ENCODE data around the gene GPANK1. TPM values are rescaled to one million over a fixed set of nuclear protein-coding genes. Genes with fewer than 3 reads are reported as not detected.

Gene GPANK1
- total and polyA plus RNA-seq, 4 donors, result 10.9 to 22.8 (median 16.2) TPM

GRCh38 chr6:31707701-31708100 is 42.9 kb upstream of the GPANK1 start:
- H3K9me3 ChIP-seq (ENCODE audit: control insufficient read depth, low read length), result no peaks in the 10 kb centered on the region
- ATAC-seq (ENCODE audit: low FRiP score) (no peak), DNase-seq (no peak)
- no peaks in the 10 kb centered on the region for H3K36me3 ChIP-seq (ENCODE audit: control insufficient read depth in 1 of 2, insufficient read depth in 2 of 2, low read length in 1 of 2)
- H3K4me1 ChIP-seq (ENCODE audit: control insufficient read depth in 1 of 2, insufficient read depth in 2 of 2, low read length in 2 of 2), result no peaks in the 10 kb centered on the region
- 91% methylated on average over 10 of the region's 10 CpGs for WGBS, 2 donors
- H3K27ac ChIP-seq (ENCODE audit: low read depth in 1 of 2, low read length in 2 of 2), result no peak overlapping the region
- no peaks in the 10 kb centered on the region for H3K27me3 ChIP-seq (ENCODE audit: control insufficient read depth in 1 of 2, insufficient read depth in 2 of 2, low read length in 1 of 2)
- no peak overlapping the region for H3K4me3 ChIP-seq (ENCODE audit: low read length in 2 of 2)
- intact Hi-C loops (cut with DNase I), result no loop called here

DNA sequence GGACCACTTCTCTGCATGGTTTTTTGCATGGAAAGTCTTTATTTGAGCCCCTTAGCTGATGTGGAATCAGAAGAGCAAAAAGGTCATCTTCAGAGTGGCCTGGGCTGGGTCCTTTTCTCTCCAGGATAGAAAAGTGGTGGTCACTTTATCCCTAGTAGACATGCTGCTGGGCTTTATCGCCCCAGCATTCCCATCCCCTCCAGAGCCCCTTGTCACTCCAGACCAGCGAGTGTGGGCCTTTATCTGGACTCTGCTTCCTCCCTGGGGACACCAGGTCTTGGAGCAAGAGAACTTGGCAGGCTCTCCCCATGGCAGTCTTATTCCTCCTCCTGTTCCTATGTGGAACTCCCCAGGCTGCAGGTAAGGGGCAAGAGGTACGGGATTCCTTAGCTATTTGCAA is 41.8 kb upstream of the GPANK1 start, which contains the start of gene LY6G6F:
Gene LY6G6F (plus strand): TSS at position 268 of the 400 bp plus-strand sequence. CDS start 41 bp downstream, at position 309.
- Histone ChIP-seq H3K4me1 (ENCODE audit: control insufficient read depth in 1 of 2, insufficient read depth in 2 of 2, low read length in 2 of 2) (no peaks in the 10 kb centered on the region), H3K27ac (ENCODE audit: low read depth in 1 of 2, low read length in 2 of 2) (no peak within 1 kb of the TSS), H3K27me3 (ENCODE audit: control insufficient read depth in 1 of 2, insufficient read depth in 2 of 2, low read length in 1 of 2) (no peaks in the 10 kb centered on the region), H3K9me3 (ENCODE audit: control insufficient read depth, low read length) (no peaks in the 10 kb centered on the region), H3K36me3 (ENCODE audit: control insufficient read depth in 1 of 2, insufficient read depth in 2 of 2, low read length in 1 of 2) (no peaks in the 10 kb centered on the region), H3K4me3 (ENCODE audit: low read length in 2 of 2) (no peak within 1 kb of the TSS)
- 13 to 20% methylated on average over 3 of the region's 3 CpGs for whole genome bisulfite sequencing, 2 donors
- ATAC-seq (ENCODE audit: low FRiP score), result no peak
- intact Hi-C loops (cut with DNase I), result no loop called here
- DNase-seq, result no peak

- no peak for DNase-seq
- Histone ChIP-seq H3K9me3 (ENCODE audit: control insufficient read depth, low read length) (no peaks in the 10 kb centered on the region), H3K4me3 (ENCODE audit: low read length in 2 of 2) (no peak overlapping the region), H3K36me3 (ENCODE audit: control insufficient read depth in 1 of 2, insufficient read depth in 2 of 2, low read length in 1 of 2) (no peaks in the 10 kb centered on the region), H3K4me1 (ENCODE audit: control insufficient read depth in 1 of 2, insufficient read depth in 2 of 2, low read length in 2 of 2) (no peaks in the 10 kb centered on the region), H3K27me3 (ENCODE audit: control insufficient read depth in 1 of 2, insufficient read depth in 2 of 2, low read length in 1 of 2) (no peaks in the 10 kb centered on the region), H3K27ac (ENCODE audit: low read depth in 1 of 2, low read length in 2 of 2) (no peak overlapping the region)
- ATAC-seq (ENCODE audit: low FRiP score), result no peak
- intact Hi-C loops (cut with DNase I), result no loop called here
- 92 to 94% methylated on average over 5 to 6 of the region's 6 CpGs for WGBS, 2 donors
These were observed 41.1 kb upstream of the GPANK1 start for GRCh38 chr6:31705931-31706330.

DNA sequence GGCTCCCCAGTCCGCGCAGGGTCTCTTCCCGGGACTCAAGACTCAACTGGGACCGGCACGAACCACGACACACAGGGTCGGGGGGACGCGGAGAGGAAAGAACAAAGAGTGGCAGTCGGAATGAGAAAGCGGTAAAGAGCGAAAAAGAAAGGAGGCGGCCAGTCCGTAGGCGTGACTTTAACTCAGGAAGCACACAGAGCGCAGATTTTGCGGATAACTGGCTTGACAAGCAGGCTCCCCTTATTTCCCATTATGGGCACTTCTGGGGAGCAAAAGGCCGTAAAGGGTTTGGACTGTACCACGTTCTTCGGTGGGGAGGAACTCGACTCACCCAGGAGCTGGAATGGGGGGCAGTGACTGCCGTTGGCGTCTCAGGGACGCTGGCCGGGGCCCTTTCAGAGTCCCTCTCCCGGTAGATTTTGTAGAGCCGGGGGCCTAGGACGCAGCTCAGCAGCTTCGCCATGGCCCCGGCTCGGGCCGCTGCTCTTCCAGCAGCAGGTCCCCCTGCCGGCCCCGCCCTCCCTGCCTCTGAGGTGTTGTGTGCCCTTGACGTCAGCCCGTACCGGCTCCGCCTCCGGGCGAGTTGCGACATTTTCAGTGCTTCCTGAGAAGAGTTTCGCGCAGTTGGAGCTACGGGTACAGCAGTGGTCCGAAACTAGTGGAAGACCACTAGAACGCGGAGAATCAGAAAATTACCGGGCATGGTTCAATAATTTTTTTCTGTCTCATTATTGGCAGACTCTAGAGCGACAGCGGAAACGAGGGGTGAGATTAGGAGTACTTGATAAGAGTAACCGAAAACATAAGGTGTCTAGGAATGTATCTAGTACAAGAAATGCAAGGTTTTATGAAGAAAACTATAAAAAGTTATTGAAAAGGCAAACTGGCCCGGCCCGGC is 38.3 kb upstream of the GPANK1 start, which contains the start of gene ABHD16A:
Gene ABHD16A (minus strand): TSS at position 506 of the 898 bp plus-strand sequence. CDS start 43 bp downstream, at position 463.
- Histone ChIP-seq H3K4me1 (ENCODE audit: control insufficient read depth in 1 of 2, insufficient read depth in 2 of 2, low read length in 2 of 2) (no peaks in the 10 kb centered on the region), H3K36me3 (ENCODE audit: control insufficient read depth in 1 of 2, insufficient read depth in 2 of 2, low read length in 1 of 2) (no peaks in the 10 kb centered on the region), H3K9me3 (ENCODE audit: control insufficient read depth, low read length) (no peaks in the 10 kb centered on the region), H3K27me3 (ENCODE audit: control insufficient read depth in 1 of 2, insufficient read depth in 2 of 2, low read length in 1 of 2) (no peaks in the 10 kb centered on the region), H3K4me3 (ENCODE audit: low read length in 2 of 2) (peak within 1 kb of the TSS; percentile 75 to 95), H3K27ac (ENCODE audit: low read depth in 1 of 2, low read length in 2 of 2) (peak within 1 kb of the TSS; percentile 95 to 96)
- 1% methylated on average over 54 of the region's 54 CpGs for WGBS, 2 donors
- ATAC-seq (ENCODE audit: low FRiP score) (peak; percentile 98), DNase-seq (peak; percentile 99 to 100)
- intact Hi-C loops (cut with DNase I), result no loop called here

DNA sequence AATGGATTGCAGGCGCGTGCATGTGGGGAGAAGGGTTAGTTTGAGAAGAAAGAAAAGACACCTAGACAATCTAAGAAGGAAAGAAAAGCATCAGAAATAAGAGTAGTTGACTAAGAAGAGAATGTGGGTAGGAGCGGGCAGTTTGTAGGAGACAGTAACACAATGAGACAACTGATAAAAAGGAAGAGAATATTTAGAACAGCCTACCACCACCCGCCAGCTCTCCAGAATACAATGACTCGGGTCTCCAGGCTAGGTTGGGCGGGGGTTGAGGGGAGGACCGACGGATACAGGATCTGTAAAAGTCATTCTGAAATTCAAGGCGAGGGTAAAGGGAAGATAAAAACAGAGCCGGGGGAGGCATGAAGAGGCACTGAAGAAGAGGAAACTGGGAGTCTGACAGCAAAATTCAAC is 37.6 kb upstream of the GPANK1 start:
- 0 to 1% methylated on average over 10 of the region's 10 CpGs for WGBS, 2 donors
- intact Hi-C loops (cut with DNase I), result no loop called here
- no peaks in the 10 kb centered on the region for H3K36me3 ChIP-seq (ENCODE audit: control insufficient read depth in 1 of 2, insufficient read depth in 2 of 2, low read length in 1 of 2)
- H3K27me3 ChIP-seq (ENCODE audit: control insufficient read depth in 1 of 2, insufficient read depth in 2 of 2, low read length in 1 of 2), result no peaks in the 10 kb centered on the region
- H3K4me1 ChIP-seq (ENCODE audit: control insufficient read depth in 1 of 2, insufficient read depth in 2 of 2, low read length in 2 of 2), result no peaks in the 10 kb centered on the region
- DNase-seq (no peak), ATAC-seq (ENCODE audit: low FRiP score) (peak; percentile 19)
- peak overlapping the region; percentile 95 to 96 for H3K27ac ChIP-seq (ENCODE audit: low read depth in 1 of 2, low read length in 2 of 2)
- H3K9me3 ChIP-seq (ENCODE audit: control insufficient read depth, low read length), result no peaks in the 10 kb centered on the region
- H3K4me3 ChIP-seq (ENCODE audit: low read length in 2 of 2), result peak overlapping the region; percentile 75 to 95

GRCh38 chr6:31701666-31702404 is 37.0 kb upstream of the GPANK1 start:
- intact Hi-C loops (cut with DNase I), result no loop called here
- no peaks in the 10 kb centered on the region for H3K9me3 ChIP-seq (ENCODE audit: control insufficient read depth, low read length)
- WGBS, 2 donors, result 16 to 17% methylated on average over 7 of the region's 7 CpGs
- peak overlapping the region; percentile 75 to 95 for H3K4me3 ChIP-seq (ENCODE audit: low read length in 2 of 2)
- ATAC-seq (ENCODE audit: low FRiP score) (no peak), DNase-seq (no peak)
- H3K27me3 ChIP-seq (ENCODE audit: control insufficient read depth in 1 of 2, insufficient read depth in 2 of 2, low read length in 1 of 2), result no peaks in the 10 kb centered on the region
- no peaks in the 10 kb centered on the region for H3K36me3 ChIP-seq (ENCODE audit: control insufficient read depth in 1 of 2, insufficient read depth in 2 of 2, low read length in 1 of 2)
- no peaks in the 10 kb centered on the region for H3K4me1 ChIP-seq (ENCODE audit: control insufficient read depth in 1 of 2, insufficient read depth in 2 of 2, low read length in 2 of 2)
- H3K27ac ChIP-seq (ENCODE audit: low read depth in 1 of 2, low read length in 2 of 2), result no peak overlapping the region

- DNase-seq (no peak), ATAC-seq (ENCODE audit: low FRiP score) (no peak)
- no peaks in the 10 kb centered on the region for H3K27me3 ChIP-seq (ENCODE audit: control insufficient read depth in 1 of 2, insufficient read depth in 2 of 2, low read length in 1 of 2)
- WGBS, 2 donors, result 87% methylated on average over 5 of the region's 5 CpGs
- no peaks in the 10 kb centered on the region for H3K9me3 ChIP-seq (ENCODE audit: control insufficient read depth, low read length)
- H3K4me3 ChIP-seq (ENCODE audit: low read length in 2 of 2), result no peak overlapping the region
- H3K36me3 ChIP-seq (ENCODE audit: control insufficient read depth in 1 of 2, insufficient read depth in 2 of 2, low read length in 1 of 2), result peaks cover 0 to 2% of the 10 kb centered on the region in 2 donors
- H3K27ac ChIP-seq (ENCODE audit: low read depth in 1 of 2, low read length in 2 of 2), result no peak overlapping the region
- no peaks in the 10 kb centered on the region for H3K4me1 ChIP-seq (ENCODE audit: control insufficient read depth in 1 of 2, insufficient read depth in 2 of 2, low read length in 2 of 2)
- intact Hi-C loops (cut with DNase I), result no loop called here
These were observed 36.1 kb upstream of the GPANK1 start for GRCh38 chr6:31700740-31701401.

DNA sequence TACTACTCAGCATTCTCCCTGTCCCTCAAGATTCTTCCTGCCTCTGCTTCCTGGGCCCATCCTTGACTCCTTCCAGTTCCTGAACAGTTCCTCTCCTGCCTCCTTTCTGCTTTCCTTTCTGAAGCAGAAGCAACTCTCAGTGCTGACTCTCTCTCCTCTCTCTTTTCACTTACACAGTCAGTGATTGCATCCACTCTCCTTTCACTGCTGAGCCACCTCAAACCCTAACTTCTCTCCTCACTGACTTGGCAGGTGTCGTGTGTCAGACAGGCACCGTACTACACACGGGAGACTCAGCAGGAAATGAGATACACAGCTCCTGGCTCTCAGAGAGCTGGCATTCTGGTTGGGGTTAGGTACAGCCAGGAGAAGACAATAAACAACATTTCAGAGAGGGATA is 32.8 kb upstream of the GPANK1 start:
- Histone ChIP-seq H3K27me3 (ENCODE audit: control insufficient read depth in 1 of 2, insufficient read depth in 2 of 2, low read length in 1 of 2) (no peaks in the 10 kb centered on the region), H3K27ac (ENCODE audit: low read depth in 1 of 2, low read length in 2 of 2) (no peak overlapping the region), H3K36me3 (ENCODE audit: control insufficient read depth in 1 of 2, insufficient read depth in 2 of 2, low read length in 1 of 2) (peaks cover 0 to 2% of the 10 kb centered on the region in 2 donors), H3K9me3 (ENCODE audit: control insufficient read depth, low read length) (no peaks in the 10 kb centered on the region), H3K4me3 (ENCODE audit: low read length in 2 of 2) (no peak overlapping the region), H3K4me1 (ENCODE audit: control insufficient read depth in 1 of 2, insufficient read depth in 2 of 2, low read length in 2 of 2) (no peaks in the 10 kb centered on the region)
- ATAC-seq (ENCODE audit: low FRiP score) (no peak), DNase-seq (no peak)
- intact Hi-C loops (cut with DNase I), result loop anchor here in 1 of 2 donors (10.0 kb wide), 1 partner anchor 187 kb away; no protein-coding TSS in a partner anchor
- WGBS, 2 donors, result 33 to 35% methylated on average over 3 of the region's 3 CpGs
